Bronchial epithelial cell (primary cell): ENCODE data around the gene CIC. TPM values are rescaled to one million over a fixed set of nuclear protein-coding genes. Genes with fewer than 3 reads are reported as not detected.

Source experiments
- DNase-seq: peaks from one replicate; pipeline ENCODE4 v3.0.0-alpha.2; 2010; ENCODE audit warnings: low read depth
- FAIRE-seq: peaks from 2 replicates; lab custom pipeline; 2011; peaks lifted over from hg19 to GRCh38; lab: Jason Lieb, UNC
- H3K27me3 ChIP-seq: 2 replicates; pipeline ENCODE4 v1.5.1; 2011; ENCODE audit warnings: low read length; ENCODE audit not compliant: control insufficient read depth, insufficient read depth
- H3K36me3 ChIP-seq: 2 replicates; pipeline ENCODE4 v1.5.1; 2011; ENCODE audit warnings: low read length; ENCODE audit not compliant: control insufficient read depth, insufficient read depth
- H3K4me3 ChIP-seq: 2 replicates; pipeline ENCODE4 v1.5.1; 2011; ENCODE audit warnings: mild to moderate bottlenecking, low read depth, low read length, control low read depth
- total RNA-seq: library from RNA; depleted of rRNA; stranded (reverse); fragments of >200 nt; gene quantifications from 2 replicates; pipeline ENCODE4 v1.2.1, GENCODE V29; 2014
- TF ChIP-seq, protein P1 (sequence below): IDR thresholded peaks from 2 replicates; pipeline ENCODE4 v1.5.1; 2011; ENCODE audit warnings: mild to moderate bottlenecking, moderate library complexity, low read length, control low read depth, inconsistent platforms; ENCODE audit not compliant: insufficient read depth, severe bottlenecking

CIC gene
- total RNA-seq, 1 donor from 2014 or later, result 7.1 TPM

DNA sequence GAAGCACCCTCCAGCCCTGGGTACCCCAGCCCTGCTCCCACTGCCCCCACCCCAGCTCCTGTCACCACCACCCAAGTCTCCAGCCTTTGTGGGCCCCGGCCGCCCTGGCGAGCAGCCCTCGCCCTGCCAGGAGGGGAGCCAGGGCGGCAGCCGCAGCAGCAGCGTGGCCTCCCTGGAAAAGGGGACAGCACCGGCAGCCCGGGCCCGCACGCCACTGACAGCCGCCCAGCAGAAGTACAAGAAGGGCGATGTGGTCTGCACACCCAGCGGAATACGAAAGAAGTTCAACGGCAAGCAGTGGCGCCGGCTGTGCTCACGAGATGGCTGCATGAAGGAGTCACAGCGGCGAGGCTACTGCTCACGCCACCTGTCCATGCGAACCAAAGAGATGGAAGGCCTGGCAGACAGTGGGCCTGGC lies 3.9 kb downstream of the CIC start:
- no peak for DNase-seq
- no peak overlapping the region for H3K4me3 ChIP-seq
- TF ChIP-seq, protein P1, sequence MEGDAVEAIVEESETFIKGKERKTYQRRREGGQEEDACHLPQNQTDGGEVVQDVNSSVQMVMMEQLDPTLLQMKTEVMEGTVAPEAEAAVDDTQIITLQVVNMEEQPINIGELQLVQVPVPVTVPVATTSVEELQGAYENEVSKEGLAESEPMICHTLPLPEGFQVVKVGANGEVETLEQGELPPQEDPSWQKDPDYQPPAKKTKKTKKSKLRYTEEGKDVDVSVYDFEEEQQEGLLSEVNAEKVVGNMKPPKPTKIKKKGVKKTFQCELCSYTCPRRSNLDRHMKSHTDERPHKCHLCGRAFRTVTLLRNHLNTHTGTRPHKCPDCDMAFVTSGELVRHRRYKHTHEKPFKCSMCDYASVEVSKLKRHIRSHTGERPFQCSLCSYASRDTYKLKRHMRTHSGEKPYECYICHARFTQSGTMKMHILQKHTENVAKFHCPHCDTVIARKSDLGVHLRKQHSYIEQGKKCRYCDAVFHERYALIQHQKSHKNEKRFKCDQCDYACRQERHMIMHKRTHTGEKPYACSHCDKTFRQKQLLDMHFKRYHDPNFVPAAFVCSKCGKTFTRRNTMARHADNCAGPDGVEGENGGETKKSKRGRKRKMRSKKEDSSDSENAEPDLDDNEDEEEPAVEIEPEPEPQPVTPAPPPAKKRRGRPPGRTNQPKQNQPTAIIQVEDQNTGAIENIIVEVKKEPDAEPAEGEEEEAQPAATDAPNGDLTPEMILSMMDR, result no peak
- no peak for FAIRE-seq
- H3K36me3 ChIP-seq, result peaks cover 17% of the 10 kb centered on the region
- H3K27me3 ChIP-seq, result no peaks in the 10 kb centered on the region

DNA sequence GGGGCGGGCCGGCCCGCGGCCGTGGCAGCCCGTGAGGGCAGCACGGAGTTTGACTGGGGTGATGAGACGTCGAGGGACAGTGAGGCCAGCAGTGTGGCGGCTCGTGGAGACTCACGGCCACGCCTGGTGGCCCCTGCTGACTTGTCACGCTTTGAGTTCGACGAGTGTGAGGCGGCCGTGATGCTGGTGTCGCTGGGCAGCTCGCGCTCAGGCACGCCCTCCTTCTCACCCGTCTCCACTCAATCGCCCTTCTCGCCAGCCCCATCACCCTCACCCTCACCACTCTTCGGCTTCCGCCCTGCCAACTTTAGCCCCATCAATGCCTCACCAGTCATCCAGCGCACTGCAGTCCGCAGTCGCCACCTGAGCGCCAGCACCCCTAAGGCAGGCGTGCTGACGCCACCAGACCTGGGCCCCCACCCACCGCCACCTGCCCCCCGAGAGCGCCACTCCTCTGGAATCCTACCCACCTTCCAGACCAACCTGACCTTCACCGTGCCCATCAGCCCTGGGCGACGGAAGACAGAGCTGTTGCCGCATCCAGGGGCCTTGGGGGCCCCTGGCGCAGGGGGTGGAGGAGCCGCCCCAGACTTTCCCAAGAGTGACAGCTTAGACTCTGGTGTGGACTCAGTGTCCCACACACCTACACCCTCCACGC lies 4.5 kb downstream of the CIC start:
- Histone ChIP-seq H3K27me3 (no peaks in the 10 kb centered on the region), H3K4me3 (no peak overlapping the region), H3K36me3 (peaks cover 17% of the 10 kb centered on the region)
- no peak for DNase-seq
- TF ChIP-seq, protein P1, result no peak
- no peak for FAIRE-seq

DNA sequence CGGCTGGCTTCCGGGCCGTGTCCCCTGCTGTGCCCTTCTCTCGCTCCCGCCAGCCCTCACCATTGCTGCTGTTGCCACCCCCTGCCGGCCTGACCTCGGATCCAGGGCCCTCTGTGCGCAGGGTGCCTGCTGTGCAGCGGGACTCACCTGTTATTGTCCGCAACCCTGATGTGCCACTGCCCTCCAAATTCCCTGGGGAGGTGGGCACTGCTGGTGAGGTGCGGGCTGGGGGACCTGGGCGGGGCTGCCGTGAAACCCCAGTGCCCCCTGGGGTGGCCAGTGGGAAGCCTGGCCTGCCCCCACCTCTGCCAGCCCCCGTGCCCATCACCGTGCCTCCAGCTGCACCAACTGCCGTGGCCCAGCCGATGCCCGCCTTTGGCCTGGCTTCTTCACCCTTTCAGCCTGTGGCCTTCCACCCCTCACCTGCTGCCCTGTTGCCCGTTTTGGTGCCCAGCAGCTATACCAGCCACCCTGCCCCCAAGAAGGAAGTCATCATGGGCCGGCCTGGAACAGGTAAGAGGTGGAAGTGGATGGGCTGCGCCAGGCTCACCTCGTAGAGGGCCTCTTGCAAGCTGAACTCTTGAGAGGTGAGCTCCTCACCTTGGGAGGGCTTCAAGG lies 5.1 kb downstream of the CIC start:
- Histone ChIP-seq H3K27me3 (no peaks in the 10 kb centered on the region), H3K4me3 (no peak overlapping the region), H3K36me3 (peaks cover 17% of the 10 kb centered on the region)
- DNase-seq (no peak), FAIRE-seq (no peak)
- TF ChIP-seq, protein P1, result no peak

DNA sequence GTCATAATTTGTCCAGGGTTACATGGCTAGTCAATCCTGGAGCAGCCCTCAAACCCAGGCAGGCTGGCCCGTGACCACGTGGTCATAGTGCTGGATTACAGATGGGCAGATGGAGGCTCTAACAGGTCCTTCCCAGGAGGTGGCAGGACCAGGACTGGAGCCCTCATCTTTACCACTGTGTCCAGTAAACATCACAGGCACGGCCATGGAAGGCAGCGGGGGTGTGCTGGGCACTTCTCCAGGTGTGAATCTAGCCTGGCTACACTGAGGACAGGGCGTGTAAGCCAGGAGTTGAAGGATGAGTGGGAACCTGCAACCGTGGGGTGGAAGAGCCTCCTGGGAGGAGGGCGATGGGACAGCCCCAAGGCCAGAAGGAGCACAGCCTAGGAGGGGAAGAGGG lies 6.1 kb downstream of the CIC start:
- no peak for DNase-seq
- Histone ChIP-seq H3K36me3 (peaks cover 17% of the 10 kb centered on the region), H3K27me3 (no peaks in the 10 kb centered on the region), H3K4me3 (no peak overlapping the region)
- FAIRE-seq, result no peak
- TF ChIP-seq, protein P1, result no peak

DNA sequence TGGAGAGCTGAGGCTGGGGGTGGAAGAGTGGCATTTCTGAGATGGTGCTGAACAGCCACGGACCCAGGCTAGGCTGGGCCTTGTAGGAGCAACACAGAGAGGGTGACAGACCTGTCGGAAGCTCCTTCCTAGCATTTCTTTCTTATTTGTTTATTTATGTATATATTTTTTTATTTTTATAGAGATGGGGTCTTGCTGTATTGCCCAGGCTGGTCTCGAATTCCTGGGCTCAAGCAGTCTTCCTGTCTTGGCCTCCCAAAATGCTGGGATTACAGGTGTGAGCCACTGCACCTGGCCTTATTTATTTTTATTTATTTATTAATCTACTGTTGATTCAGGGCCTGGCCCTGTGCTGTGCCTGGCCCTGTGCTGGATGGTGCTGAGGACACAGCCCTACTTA lies 6.5 kb downstream of the CIC start:
- DNase-seq (no peak), FAIRE-seq (no peak)
- Histone ChIP-seq H3K27me3 (no peaks in the 10 kb centered on the region), H3K4me3 (no peak overlapping the region), H3K36me3 (peaks cover 17% of the 10 kb centered on the region)
- TF ChIP-seq, protein P1, result no peak
